Tibial nerve (tissue), 4 donors: Measurements from ENCODE around the gene NCOA7. TPM values are rescaled to one million over a fixed set of nuclear protein-coding genes. Genes with fewer than 3 reads are reported as not detected.
A peak's percentile ranks its signal among the peaks of the same experiment; 100 is the strongest.

Experiments used
- DNase-seq, 2 donors: peaks; one replicate each; pipeline ENCODE4 v3.0.0-alpha.2; 2019; ENCODE audit warnings: low spot score in 2 of 2
- H3K27ac ChIP-seq, 4 donors: fragments of 200-600 bp; sonication (generic) in 3 of 4; one replicate each; pipeline ENCODE4 v1.5.1; 2017 to 2019; ENCODE audit warnings: mild to moderate bottlenecking in 1 of 4
- H3K27me3 ChIP-seq, 2 donors: fragments of 200-600 bp; sonication (generic) in 1 of 2; one replicate each; pipeline versions ENCODE4 v1.5.1 to v1.6.0; 2017 to 2019
- H3K36me3 ChIP-seq, 3 donors: fragments of 200-600 bp; sonication (generic); one replicate each; pipeline ENCODE4 v1.5.1; 2018 to 2019
- H3K4me1 ChIP-seq, 4 donors: fragments of 200-600 bp; sonication (generic) in 3 of 4; one replicate each; pipeline ENCODE4 v1.5.1; 2017 to 2019
- H3K4me3 ChIP-seq, 4 donors: fragments of 200-600 bp; sonication (generic) in 3 of 4; one replicate each; pipeline ENCODE4 v1.5.1; 2017 to 2019; ENCODE audit warnings: mild to moderate bottlenecking in 1 of 4, moderate library complexity in 1 of 4
- H3K9me3 ChIP-seq, 4 donors: fragments of 200-600 bp; sonication (generic) in 3 of 4; one replicate each; pipeline ENCODE4 v1.5.1; 2017 to 2019
- CTCF ChIP-seq, 5 experiments: fragments of 200-600 bp in 3 of 5; fragments of 450-650 bp in 2 of 5; sonication (generic) in 3 of 5; IDR thresholded peaks; one replicate each; pipeline ENCODE4 v1.5.1; 2016 to 2019; ENCODE audit warnings: antibody characterized with exemption in 5 of 5, mild to moderate bottlenecking in 3 of 5, moderate library complexity in 2 of 5
- EP300 ChIP-seq, 2 donors: sonication (generic); formaldehyde crosslinking; IDR thresholded peaks; one replicate each; pipeline ENCODE4 v1.6.1; 2017; ENCODE audit warnings: antibody characterized with exemption in 2 of 2, mild to moderate bottlenecking in 1 of 2
- POLR2A ChIP-seq, 2 donors: fragments of 450-650 bp; IDR thresholded peaks; one replicate each; pipeline ENCODE4 v1.6.1; 2017; ENCODE audit warnings: antibody characterized with exemption in 2 of 2, mild to moderate bottlenecking in 2 of 2, moderate library complexity in 2 of 2
- WGBS, 2 donors: methylation state at CpG; one replicate each; pipeline ENCODE4 v1.1.5; 2018; 5-methylcytosine and 5-hydroxymethylcytosine counted together
- total RNA-seq, 4 donors: library from RNA; depleted of rRNA; stranded (reverse); fragments of >200 nt; gene quantifications; one replicate each; pipeline ENCODE4 v1.1.0, GENCODE V29; 2016

The NCOA7 gene
- total RNA-seq, 4 donors from 2014 or later = 38.7 to 86.7 (median 59.7) TPM

- peak overlapping the region in 2 of 4 donors; percentile 93 to 97 for H3K27ac ChIP-seq
- H3K4me1 ChIP-seq = peaks cover 0 to 57% (median 13%) of the 10 kb centered on the region in 4 donors
- no peak overlapping the region for H3K4me3 ChIP-seq
- H3K27me3 ChIP-seq = no peaks in the 10 kb centered on the region
- 89 to 94% methylated on average over 4 of the region's 4 CpGs for WGBS, 2 donors
- no peak for DNase-seq
- H3K36me3 ChIP-seq = no peaks in the 10 kb centered on the region
- no peak for TF ChIP-seq CTCF (IDR thresholded peaks at IDR 0.05)
- TF ChIP-seq EP300 (IDR thresholded peaks at IDR 0.05) = no peak
- no peak for TF ChIP-seq POLR2A (IDR thresholded peaks at IDR 0.05)
- no peaks in the 10 kb centered on the region for H3K9me3 ChIP-seq
These were observed 168.3 kb downstream of the NCOA7 start for GRCh38 chr6:125959041-125959440.

- WGBS, 2 donors = 79 to 84% methylated on average over 3 of the region's 3 CpGs
- H3K27me3 ChIP-seq = no peaks in the 10 kb centered on the region
- TF ChIP-seq EP300 (IDR thresholded peaks at IDR 0.05) = no peak
- no peak for TF ChIP-seq POLR2A (IDR thresholded peaks at IDR 0.05)
- no peak for TF ChIP-seq CTCF (IDR thresholded peaks at IDR 0.05)
- H3K9me3 ChIP-seq = no peaks in the 10 kb centered on the region
- H3K4me3 ChIP-seq = no peak overlapping the region
- H3K27ac ChIP-seq = peak overlapping the region in 2 of 4 donors; percentile 34 to 56
- no peaks in the 10 kb centered on the region for H3K36me3 ChIP-seq
- DNase-seq = no peak
- peaks cover 0 to 66% (median 13%) of the 10 kb centered on the region in 4 donors for H3K4me1 ChIP-seq
These were observed 170.4 kb downstream of the NCOA7 start for GRCh38 chr6:125961117-125961516.

GRCh38 chr6:125962900-125963497, 172.2 kb downstream of the NCOA7 start:
- no peak for TF ChIP-seq CTCF (IDR thresholded peaks at IDR 0.05)
- no peak for TF ChIP-seq POLR2A (IDR thresholded peaks at IDR 0.05)
- TF ChIP-seq EP300 (IDR thresholded peaks at IDR 0.05) = no peak
- no peaks in the 10 kb centered on the region for H3K27me3 ChIP-seq
- H3K9me3 ChIP-seq = no peaks in the 10 kb centered on the region
- WGBS, 2 donors = 91% methylated on average over 8 of the region's 8 CpGs
- H3K4me1 ChIP-seq = peaks cover 0 to 56% (median 6%) of the 10 kb centered on the region in 4 donors
- H3K27ac ChIP-seq = no peak overlapping the region
- H3K4me3 ChIP-seq = no peak overlapping the region
- peaks cover 0 to 8% (median 0%) of the 10 kb centered on the region in 3 donors for H3K36me3 ChIP-seq
- no peak for DNase-seq

- no peak for DNase-seq
- Histone ChIP-seq H3K36me3 (peaks cover 0 to 14% (median 0%) of the 10 kb centered on the region in 3 donors), H3K4me3 (no peak overlapping the region), H3K9me3 (no peaks in the 10 kb centered on the region), H3K4me1 (peaks cover 0 to 48% (median 3%) of the 10 kb centered on the region in 4 donors), H3K27me3 (no peaks in the 10 kb centered on the region), H3K27ac (peak overlapping the region in 1 of 4 donors; percentile 29)
- WGBS, 2 donors = 82 to 83% methylated on average over 2 of the region's 2 CpGs
- TF ChIP-seq POLR2A (IDR thresholded peaks at IDR 0.05) (no peak), CTCF (IDR thresholded peaks at IDR 0.05) (no peak), EP300 (IDR thresholded peaks at IDR 0.05) (no peak)
These were observed 173.1 kb downstream of the NCOA7 start for GRCh38 chr6:125963817-125964216.

- Histone ChIP-seq H3K4me1 (peaks cover 0 to 24% (median 3%) of the 10 kb centered on the region in 4 donors), H3K9me3 (no peaks in the 10 kb centered on the region), H3K27ac (no peak overlapping the region), H3K36me3 (peaks cover 0 to 14% (median 0%) of the 10 kb centered on the region in 3 donors), H3K27me3 (no peaks in the 10 kb centered on the region), H3K4me3 (no peak overlapping the region)
- DNase-seq = no peak
- TF ChIP-seq CTCF (IDR thresholded peaks at IDR 0.05) (no peak), EP300 (IDR thresholded peaks at IDR 0.05) (no peak), POLR2A (IDR thresholded peaks at IDR 0.05) (no peak)
- WGBS, 2 donors = 95 to 98% methylated on average over 1 of the region's 1 CpG
These were observed 175.8 kb downstream of the NCOA7 start for GRCh38 chr6:125966569-125966968.
